Uterus (tissue), 2 donors: ENCODE results near the gene C2orf69.
A peak's percentile ranks its signal among the peaks of the same experiment; 100 is the strongest.

Experiments
- POLR2A ChIP-seq, 2 donors: fragments of 450-650 bp; IDR thresholded peaks; one replicate each; pipeline ENCODE4 v1.6.1; 2016; ENCODE audit warnings: antibody characterized with exemption in 2 of 2, mild to moderate bottlenecking in 1 of 2, moderate library complexity in 1 of 2
- TF ChIP-seq, protein P1 (sequence below), 4 experiments: fragments of 200-600 bp in 2 of 4; fragments of 450-650 bp in 2 of 4; sonication (generic) in 2 of 4; IDR thresholded peaks; one replicate each; pipeline ENCODE4 v1.5.1; 2016 to 2019; ENCODE audit warnings: antibody characterized with exemption in 4 of 4, mild to moderate bottlenecking in 2 of 4, moderate library complexity in 1 of 4

DNA sequence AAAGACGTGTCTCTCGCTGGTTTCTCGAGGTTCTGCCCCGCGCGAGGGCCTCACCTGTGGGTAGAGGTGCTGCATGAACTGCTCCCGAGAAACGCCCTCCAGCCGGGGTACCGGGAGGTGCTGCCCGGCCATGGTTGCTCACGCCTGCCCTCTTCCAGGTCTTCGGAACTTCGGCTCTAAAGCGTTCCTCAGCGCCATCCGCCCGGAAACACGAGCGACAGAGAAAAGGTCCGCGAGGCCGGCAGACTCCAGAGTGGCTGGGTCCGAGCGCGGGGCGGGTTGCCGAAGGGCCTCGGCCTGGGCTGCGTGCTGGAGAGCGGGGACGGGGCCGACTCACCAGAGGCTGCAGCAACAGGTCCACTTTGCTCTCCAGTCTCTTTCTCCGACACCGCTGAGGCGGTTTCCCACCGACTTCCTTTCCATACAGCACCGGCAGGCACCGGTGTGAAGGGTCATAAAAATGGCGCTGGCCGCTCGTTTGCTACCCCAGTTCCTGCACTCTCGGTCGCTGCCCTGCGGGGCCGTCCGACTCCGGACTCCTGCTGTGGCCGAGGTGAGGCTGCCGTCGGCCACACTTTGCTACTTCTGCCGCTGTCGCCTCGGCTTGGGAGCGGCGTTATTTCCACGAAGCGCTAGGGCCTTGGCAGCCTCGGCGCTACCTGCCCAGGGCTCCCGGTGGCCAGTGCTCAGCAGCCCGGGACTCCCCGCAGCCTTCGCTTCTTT is 44.4 kb downstream of the C2orf69 start, which contains the start of the genes MAIP1 and TYW5:
- TF ChIP-seq, protein P1, sequence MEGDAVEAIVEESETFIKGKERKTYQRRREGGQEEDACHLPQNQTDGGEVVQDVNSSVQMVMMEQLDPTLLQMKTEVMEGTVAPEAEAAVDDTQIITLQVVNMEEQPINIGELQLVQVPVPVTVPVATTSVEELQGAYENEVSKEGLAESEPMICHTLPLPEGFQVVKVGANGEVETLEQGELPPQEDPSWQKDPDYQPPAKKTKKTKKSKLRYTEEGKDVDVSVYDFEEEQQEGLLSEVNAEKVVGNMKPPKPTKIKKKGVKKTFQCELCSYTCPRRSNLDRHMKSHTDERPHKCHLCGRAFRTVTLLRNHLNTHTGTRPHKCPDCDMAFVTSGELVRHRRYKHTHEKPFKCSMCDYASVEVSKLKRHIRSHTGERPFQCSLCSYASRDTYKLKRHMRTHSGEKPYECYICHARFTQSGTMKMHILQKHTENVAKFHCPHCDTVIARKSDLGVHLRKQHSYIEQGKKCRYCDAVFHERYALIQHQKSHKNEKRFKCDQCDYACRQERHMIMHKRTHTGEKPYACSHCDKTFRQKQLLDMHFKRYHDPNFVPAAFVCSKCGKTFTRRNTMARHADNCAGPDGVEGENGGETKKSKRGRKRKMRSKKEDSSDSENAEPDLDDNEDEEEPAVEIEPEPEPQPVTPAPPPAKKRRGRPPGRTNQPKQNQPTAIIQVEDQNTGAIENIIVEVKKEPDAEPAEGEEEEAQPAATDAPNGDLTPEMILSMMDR (IDR thresholded peaks at IDR 0.05): peak; percentile 3 to 42 (median 22)
- TF ChIP-seq POLR2A (IDR thresholded peaks at IDR 0.05): peak in 1 of 2 donors; percentile 57
